Prostate gland (tissue), 2 donors: ENCODE measurements around the gene ENOX1.

Source experiments
- CTCF ChIP-seq, 4 experiments: fragments of 200-600 bp in 2 of 4; fragments of 450-650 bp in 2 of 4; sonication (generic) in 2 of 4; IDR thresholded peaks; 1 replicate in 3 of 4; 2 replicates in 1 of 4; pipeline ENCODE4 v1.5.1; 2016 to 2019; ENCODE audit warnings: antibody characterized with exemption in 4 of 4, mild to moderate bottlenecking in 2 of 4, moderate library complexity in 2 of 4
- POLR2A ChIP-seq: fragments of 450-650 bp; IDR thresholded peaks from one replicate; pipeline ENCODE4 v1.6.1; 2016; ENCODE audit warnings: antibody characterized with exemption, mild to moderate bottlenecking

- TF ChIP-seq POLR2A (no peak), CTCF (IDR thresholded peaks at IDR 0.05) (no peak)
Measured at GRCh38 chr13:43434191-43434590, 352.6 kb downstream of the ENOX1 start.
